GM18868 (cell line): ENCODE results near the gene DNAAF8.
A peak's percentile ranks its signal among the peaks of the same experiment; 100 is the strongest.

Experiments
- ATAC-seq: cut with Tn5 transposase; IDR thresholded peaks from one replicate; pipeline ENCODE4 v1.9.1; 2021; ENCODE audit warnings: mild to moderate bottlenecking, moderate library complexity; ENCODE audit not compliant: unreplicated experiment

DNAAF8 gene

GRCh38 chr16:4748682-4749411 is 14.5 kb downstream of the DNAAF8 start:
- ATAC-seq = no peak

DNA sequence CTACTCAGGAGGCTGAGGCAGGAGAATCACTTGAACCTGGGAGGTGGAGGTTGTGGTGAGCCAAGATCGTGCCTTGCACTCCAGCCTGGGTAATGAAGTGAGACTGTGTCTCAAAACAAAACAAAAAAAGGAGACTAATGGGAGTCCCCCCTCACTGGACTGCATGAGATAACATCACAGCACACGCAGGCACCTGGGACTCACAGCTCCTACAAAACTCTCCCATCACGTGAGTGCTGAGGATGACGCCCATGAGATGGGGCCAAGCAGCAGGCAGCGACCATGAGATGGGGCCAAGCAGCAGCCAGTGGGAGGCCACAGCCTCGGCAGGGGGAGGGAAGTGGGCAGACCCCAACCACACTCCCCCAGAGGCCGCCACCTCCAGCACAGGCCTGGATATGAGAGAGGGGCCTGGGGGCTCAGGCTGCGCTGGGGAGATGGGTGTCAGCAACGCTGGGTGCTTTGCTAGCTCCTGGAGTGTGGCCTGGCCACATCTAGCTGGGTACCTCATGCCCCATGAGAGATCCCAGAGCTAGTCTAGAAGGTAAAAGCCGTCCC is 15.4 kb downstream of the DNAAF8 start:
- no peak for ATAC-seq

DNA sequence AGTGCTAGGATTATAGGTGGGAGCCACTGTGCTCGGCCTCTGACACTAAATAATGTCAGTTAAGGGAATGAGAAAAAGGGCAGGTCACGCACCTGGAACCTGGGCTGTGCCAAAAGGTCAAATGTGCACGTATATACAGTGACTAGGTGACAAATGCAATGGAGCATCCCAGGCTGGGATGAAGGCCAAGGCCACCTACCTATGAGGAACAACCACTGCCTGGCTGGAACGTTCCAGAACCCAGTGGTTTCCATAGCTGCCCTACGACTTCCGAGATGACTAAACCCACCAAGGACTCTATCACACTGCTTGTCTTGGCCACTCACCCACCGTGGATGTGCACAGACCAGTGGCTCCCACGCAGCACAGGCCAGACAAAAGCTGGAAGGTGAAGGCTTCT is 16.6 kb downstream of the DNAAF8 start:
- ATAC-seq = no peak

DNA sequence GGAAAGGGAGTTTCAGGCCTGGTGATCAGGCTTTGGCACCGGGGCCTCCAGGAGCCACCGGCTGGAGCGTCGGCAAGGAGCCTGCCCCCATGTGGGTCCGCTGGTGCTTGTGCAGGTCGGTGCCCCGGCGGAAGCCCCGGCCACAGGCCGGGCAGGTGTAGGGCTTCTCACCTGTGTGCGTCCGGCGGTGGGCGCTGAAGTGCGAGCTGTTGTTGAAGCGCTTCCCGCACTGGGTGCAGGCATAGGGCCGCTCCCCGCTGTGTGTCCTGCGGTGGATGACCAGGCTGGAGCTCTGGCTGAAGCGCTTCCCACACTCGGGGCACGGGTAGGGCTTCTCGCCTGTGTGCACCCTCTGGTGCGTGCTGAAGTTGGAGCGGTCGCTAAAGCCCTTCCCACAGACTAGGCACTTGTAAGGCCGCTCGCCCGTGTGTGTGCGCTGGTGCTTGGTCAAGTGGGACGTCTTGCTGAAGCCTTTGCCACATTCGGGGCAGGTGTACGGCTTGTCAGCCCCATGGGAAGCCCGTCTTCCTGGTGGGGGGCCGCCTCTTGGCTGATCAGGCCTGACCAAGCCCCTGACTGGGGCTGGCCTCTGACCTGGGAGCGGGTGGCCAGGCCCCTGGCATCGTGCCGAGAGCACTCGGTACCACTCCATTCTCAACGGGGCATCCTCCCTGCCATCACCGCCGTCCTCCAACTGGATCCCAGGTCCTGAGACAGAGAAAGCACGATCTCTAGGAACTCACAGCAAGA is 18.2 kb downstream of the DNAAF8 start:
- no peak for ATAC-seq

- no peak for ATAC-seq
Measured at GRCh38 chr16:4753227-4753626, 18.9 kb downstream of the DNAAF8 start.

DNA sequence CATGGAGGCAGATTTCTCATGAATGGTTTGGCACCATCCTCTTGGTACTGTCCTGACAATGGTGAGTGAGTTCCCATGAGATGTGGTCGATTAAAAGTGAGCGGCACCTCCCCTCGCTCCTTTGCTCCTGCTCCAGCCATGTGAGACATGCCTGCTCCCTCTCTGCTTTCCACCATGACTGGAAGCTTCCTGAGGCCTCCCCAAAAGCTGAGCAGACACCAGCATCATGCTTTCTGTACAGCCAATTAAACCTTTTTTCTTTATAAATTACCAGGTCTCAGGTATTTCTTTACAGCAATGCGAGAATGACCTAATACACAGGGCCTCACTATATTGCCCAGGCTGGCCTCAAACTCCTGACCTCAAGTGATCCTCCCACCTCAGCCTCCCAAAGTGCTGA is 20.5 kb downstream of the DNAAF8 start:
- ATAC-seq = no peak

GRCh38 chr16:4755687-4756086 is 21.4 kb downstream of the DNAAF8 start:
- no peak for ATAC-seq

- ATAC-seq = no peak
Measured at GRCh38 chr16:4760221-4760910, 26.0 kb downstream of the DNAAF8 start.

GRCh38 chr16:4762205-4762604 is 27.9 kb downstream of the DNAAF8 start:
- ATAC-seq = no peak

- ATAC-seq = no peak
Measured at GRCh38 chr16:4763791-4764190, 29.5 kb downstream of the DNAAF8 start.

GRCh38 chr16:4765511-4766474 is 31.5 kb downstream of the DNAAF8 start:
- ATAC-seq = no peak

DNA sequence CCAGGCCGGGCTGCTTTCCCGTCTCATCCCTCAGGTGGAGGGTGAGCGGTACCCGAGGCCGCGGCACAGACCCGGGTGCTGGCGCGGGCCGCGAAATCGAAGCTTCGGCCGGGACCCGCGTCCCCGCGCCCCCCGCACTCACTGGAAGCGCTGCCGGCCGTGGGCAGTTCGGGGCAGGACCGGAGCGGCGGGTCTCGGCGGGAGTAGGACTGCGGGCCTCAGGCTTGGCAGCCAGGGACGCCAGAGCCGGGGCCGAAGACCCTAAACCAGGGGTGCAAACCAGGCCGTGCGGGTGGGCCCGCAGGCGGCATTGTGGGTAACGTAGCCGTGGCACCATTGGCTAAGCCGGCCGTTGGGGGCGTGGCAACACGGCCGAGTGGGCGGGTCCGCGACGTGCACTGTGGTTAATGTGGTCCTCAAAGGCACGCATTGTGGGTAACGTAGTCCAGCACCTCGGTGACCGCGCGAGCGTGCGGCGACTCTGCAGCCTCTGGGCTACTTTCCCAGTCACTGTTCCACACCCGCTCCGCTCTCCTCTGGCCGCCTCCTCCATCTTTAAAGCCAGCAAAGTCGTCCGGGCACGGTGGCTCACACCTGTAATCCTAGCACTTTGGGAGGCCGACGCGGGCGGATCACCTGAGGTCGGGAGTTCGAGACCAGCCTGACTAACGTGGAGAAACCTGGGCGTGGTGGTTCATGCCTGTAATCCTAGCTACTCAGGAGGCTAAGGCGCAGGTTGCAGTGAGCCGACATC is 32.7 kb downstream of the DNAAF8 start, which contains the start of gene ZNF500:
TSS of gene ZNF500 (minus strand) at position 288 of the 754 bp plus-strand sequence. CDS start 1,184 bp downstream, outside the sequence.
- peak; percentile 86 for ATAC-seq

DNA sequence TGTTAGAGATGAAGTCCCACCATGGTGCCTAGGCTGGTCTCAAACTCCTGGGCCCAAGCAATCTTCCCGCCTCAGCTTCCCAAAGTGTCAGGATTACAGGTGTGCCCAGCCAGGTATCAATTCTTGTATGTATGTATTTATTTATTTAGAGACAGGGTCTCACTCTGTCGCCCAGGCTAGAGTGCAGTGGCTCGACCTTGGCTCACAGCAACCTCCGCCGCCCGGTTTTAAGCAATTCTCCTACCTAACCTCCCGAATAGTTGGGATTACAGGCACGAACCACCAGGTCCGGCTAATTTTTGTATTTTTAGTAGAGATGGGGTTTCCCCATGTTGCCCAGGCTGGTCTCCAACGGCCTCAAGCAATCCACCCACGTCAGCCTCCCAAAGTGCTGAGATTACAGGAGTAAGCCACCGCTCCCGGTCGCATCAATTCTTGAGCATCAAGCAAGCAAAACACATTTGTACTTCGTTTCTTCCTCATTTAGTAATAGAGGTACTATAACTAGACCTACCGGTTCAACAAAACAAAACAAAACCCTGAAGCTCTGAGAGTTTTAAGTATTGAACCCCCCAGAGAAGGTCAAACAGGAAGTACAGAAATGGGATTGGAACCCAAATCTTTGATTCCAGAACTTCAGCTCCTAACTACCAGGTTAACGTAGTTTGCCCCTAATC is 33.7 kb downstream of the DNAAF8 start:
- peak; percentile 10 for ATAC-seq

- peak; percentile 64 for ATAC-seq
Measured at GRCh38 chr16:4768549-4769305, 34.4 kb downstream of the DNAAF8 start.

GRCh38 chr16:4769306-4769638 is 34.9 kb downstream of the DNAAF8 start:
- no peak for ATAC-seq

DNA sequence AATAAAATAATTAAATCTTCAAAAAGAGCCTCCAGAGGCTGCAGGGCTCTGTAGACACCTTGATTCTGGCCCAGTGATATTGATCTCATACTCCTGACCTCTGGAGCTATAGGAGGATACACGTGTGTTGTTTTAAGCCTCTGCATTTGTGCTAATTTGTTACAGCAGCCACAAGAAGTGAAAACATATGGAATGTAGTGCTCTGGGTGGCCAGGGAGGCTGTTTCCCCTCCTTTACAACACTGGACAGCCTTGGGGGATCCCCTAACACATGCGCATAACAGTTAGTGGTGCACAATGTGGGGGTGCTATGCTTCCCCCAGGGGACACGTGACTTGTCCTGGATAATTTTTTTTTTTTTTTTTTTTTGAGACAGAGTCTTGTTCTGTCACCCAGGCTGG is 37.3 kb downstream of the DNAAF8 start:
- no peak for ATAC-seq

DNA sequence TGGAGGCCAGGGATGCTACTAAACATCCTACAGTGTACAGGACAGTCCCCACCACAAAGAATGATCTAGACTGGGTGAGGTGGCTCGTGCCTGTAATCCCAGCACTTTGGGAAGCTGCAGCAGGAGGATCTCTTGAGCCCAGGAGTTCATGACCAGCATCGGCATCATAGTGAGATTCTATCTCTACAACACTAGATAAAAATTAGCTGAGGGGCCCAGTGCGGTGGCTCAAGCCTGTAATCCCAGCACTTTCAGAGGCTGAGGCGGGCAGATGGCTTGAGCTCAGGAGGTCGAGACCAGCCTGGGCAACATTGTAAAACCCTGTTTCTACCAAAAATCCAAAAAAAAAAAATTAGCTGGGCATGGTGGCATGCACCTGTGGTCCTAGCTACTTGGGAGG is 38.0 kb downstream of the DNAAF8 start:
- no peak for ATAC-seq

GRCh38 chr16:4775005-4775404 is 40.7 kb downstream of the DNAAF8 start:
- no peak for ATAC-seq
